GM19324 (cell line): ENCODE results near the gene HHIPL1.

ENCODE experiments used
- ATAC-seq: cut with Tn5 transposase; IDR thresholded peaks from one replicate; pipeline ENCODE4 v1.9.1; 2021; ENCODE audit warnings: mild to moderate bottlenecking, moderate library complexity; ENCODE audit not compliant: unreplicated experiment, low FRiP score

Gene HHIPL1

DNA sequence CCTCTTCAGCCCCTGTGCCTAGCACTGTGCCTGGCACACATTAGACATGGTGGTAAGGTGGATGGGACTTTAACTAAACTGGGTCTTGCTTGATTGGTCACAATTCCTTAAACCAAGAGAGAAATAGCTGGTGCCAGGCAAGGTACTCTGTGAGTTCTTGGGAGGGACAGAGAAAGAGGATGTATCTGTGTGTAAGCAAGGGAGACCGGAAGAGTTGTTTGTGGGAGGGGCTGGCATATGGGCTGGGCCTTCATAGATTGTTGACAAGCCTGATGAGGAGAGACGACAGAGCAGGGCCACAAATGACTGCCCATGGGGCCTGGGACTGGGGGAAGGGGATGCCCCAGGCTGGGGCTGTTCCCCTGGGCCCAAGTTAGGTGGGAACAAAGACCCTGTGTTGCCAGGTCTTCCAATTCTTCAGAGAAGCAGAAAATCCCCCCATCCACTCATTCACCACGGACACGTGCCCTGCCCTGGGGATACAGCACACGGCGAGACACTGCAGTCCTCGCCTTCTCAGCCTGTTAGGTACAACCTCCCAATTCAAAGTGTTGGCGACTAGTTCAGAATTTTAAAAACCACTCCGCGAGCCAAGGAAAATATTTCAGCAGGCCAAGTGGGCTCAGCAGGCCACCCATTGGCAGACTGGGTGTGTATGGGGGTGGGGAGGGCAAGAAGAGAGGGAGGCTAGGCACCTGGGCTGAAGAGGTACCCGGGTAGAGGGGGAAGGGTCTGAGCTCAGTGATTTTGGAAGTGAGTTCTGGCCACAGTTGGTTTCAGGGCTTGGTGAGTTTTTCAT is 27.8 kb downstream of the HHIPL1 start:
- peak; percentile 64 for ATAC-seq

- no peak for ATAC-seq
These were observed 28.6 kb downstream of the HHIPL1 start for GRCh38 chr14:99673305-99674063.

DNA sequence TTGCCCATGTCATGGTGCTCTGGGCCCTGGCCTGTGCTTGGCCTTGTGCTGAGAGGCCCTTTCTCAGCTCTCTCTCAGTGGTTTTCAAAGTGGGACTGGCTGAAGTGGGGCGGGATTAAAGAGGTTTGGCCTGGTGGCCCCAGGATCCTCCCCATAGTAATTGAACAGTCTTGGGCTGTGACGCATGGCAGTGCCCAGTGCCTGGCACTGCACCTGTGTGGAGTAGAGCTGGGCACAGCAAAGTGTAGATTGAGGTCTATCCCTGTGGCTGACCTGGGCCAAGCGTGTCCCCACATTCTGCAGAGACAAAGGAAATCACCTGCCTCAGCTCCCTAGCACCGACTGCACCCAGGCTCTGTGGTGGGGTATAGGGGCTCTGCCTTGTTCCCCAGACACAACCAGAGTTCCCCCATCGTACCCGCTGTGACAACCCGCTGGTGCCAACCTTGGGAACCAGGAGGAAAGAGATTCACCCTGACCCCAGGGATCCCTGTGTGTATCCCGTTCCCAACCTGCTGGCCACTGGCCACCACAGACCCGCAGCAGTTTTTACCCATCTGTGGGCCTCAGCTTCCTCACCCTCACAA is 29.2 kb downstream of the HHIPL1 start:
- no peak for ATAC-seq

DNA sequence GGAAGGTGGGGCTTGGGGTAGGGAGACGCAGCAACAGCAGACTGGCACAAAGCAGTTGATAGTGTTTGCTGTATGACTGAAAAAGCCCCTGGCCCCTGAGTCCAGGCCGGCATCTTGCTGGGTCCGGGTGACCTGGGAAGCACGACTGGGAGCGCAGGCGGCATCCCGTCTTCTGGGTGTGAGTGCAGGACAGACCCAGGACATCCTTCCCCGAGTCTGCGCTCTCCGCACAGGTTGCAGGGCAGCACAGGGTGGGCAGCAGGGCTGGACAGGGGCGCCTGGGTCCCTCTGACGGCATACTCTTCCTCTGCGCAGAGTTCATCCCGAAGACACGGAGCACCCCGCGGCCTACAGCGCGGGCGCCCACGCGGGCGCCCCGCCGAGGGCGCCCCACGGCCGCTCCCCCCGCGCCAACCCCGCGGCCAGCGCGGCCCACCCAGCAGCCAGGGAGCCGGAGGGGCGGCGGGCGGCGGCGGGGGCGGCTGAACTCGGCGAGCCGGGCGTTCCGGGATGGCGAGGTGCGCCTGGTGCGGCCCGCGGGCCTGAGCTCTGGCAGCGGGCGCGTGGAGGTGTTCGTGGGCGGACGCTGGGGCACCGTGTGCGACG is 29.9 kb downstream of the HHIPL1 start:
- ATAC-seq = no peak

GRCh38 chr14:99675382-99675835 is 30.5 kb downstream of the HHIPL1 start:
- no peak for ATAC-seq

GRCh38 chr14:99675951-99676350 is 31.0 kb downstream of the HHIPL1 start:
- ATAC-seq = no peak

- no peak for ATAC-seq
These were observed 31.7 kb downstream of the HHIPL1 start for GRCh38 chr14:99676657-99677056.

DNA sequence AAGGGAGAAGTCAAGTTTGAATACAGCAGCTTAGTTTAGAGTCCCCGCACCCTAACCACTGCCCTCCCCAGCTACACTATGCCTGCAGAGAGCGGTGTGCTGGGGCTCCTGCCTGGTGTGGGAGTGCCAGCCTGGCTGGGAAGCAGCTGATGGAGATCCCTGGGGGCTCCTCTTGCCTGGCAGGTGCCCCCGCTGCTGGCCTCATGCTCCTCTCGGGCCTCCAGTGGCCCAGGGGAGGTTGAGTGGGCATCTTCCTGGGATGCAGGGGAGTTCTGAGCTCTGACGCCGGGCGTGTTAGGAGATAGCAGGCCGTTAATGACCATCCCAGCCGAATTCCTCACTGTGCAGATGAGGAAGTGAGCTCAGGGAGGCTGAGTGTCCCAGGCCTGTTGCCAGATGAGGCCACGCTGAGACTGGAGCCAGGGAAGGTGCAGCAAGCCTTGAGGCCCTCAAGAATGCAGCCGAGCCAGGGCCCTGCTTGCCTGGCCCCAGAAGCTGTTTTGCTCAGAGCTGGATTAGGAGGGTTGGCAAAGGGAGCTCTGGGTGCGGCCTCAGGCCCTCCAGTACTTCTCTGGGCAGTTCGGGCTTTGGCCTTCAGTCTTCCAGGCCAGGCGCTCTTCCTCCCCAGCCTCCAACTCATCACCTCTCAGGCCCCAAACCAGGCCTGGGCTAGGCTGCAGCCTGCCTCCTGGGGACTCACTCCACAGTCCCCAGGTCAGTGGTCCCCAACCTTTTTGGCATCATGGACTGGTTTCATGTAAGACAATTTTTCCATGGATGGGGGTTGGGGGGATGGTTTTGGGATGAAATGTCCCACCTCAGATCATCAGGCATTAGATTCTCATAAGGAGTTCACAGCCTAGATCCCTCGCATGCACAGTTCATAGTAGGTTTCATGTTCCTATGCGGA is 32.6 kb downstream of the HHIPL1 start:
- no peak for ATAC-seq

DNA sequence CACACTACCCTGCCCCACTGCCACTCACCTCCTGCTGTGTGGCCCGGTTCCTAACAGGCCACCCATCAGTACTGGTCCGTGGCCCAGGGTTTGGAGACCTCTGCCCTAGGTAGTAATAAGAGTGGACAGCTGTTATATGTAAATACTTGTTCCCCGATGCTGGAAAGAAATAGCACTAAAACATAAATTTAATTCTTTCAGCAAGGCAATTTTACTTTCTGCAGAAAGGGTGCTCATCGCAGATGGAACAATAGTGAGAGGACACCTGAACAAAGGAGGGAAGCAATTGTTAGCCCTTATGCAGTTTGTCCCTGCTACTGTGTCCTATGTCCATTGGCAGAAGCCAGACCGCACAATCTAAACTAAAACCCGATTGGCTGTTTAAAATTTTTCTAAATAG is 33.3 kb downstream of the HHIPL1 start:
- no peak for ATAC-seq

DNA sequence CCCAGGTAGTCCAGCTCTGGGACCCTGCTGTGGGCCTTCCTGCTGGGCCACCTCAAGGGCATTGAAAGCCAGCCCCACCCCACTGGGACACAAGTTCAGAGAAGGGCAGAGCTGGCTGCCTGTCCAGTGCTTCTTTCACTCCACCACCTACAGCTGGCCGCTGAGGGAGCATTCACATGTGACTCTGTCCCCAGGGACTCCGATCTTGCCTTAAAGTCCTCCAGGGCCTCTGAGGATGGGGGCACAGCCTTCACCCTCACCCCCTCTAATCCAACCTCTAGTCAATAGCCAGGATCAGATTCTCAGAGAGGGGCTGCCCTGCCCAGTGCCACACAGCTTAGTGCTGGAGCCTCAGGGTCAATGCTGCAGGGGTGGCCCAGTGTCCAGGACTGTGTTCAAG is 34.2 kb downstream of the HHIPL1 start:
- no peak for ATAC-seq

DNA sequence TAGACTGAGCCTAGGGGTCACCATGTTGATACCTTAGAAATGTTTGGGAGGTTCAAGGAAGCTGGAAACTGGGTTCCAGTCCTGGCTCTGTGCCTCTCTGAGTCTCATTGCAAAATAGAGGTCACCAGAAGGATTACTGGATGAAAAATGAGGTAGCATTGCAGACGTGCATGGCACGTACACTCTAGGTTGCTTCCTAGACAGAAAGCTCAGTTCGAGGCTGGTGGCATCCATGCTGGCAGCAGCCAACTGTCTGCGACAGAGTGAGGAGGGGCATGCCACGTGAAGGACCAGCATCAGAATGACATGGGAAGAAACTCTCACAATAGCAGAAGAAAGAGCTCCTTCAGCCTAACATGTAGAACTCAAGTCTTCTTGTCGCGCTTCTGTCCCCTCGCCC is 34.6 kb downstream of the HHIPL1 start:
- ATAC-seq = no peak

DNA sequence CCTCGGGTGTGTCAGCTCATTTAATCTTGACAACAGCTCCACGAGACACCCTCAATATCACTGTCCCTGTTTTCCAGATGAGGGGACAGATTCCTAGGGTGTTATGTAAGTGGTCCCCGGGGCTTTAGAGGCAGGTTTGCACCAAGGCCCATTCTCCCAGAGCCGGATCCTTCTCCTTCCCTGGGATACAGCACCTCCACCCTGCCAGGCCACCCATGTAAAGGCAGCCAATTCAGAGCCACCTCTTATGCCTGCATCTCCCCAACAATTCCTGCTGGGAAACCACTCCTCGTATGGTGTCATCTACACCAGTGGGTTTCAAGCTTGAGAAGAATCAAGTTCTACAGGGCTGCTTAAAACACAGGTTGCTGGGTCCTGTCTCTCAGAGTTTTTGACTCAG is 35.1 kb downstream of the HHIPL1 start:
- no peak for ATAC-seq

GRCh38 chr14:99681101-99681831 is 36.3 kb downstream of the HHIPL1 start:
- ATAC-seq = no peak

- ATAC-seq = no peak
These were observed 36.9 kb downstream of the HHIPL1 start for GRCh38 chr14:99681832-99682148.

- peak; percentile 26 for ATAC-seq
These were observed 38.1 kb downstream of the HHIPL1 start for GRCh38 chr14:99682809-99683618.

DNA sequence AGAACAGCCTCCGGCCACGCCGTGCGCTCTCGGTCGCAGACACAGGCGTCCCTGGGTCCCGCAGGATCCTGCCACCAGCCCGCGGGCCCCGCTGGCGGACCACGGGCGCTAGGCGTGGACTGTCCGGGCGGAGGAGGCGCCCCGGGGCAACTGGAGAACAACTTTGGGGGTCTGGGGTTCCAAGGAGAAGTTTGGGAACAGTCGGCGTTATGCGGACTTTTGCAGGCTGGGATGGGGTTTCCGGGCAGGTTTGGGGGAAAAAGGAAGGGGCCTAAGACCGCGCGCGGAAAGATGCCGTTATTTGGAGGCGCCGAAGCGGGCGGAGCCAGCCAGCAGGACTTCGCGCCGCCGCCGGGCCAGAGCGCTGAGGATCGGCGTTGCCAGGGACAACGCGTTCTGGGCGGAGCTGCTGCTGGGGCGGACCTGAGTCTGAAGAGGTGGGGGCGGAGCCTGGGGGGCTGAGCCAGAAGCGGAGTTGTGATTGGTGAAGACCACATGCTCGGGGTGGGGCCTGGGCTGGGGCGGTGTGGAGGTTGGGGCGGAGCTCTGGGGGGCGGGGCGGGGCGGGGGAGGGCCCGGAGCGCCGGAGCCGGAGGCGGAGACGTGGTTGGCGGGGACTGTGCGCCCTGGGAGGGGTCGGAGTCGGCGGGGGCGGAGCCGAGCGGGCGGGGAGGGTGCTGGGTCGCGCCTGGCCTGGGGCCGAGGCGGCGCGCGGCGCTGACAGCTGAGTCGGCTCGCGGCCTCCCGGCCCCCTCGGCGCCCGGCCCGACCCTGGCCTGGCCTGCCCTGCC is 38.9 kb downstream of the HHIPL1 start, which contains the start of gene CYP46A1:
Gene CYP46A1, plus strand, starts transcription at position 680 of the 791 bp plus-strand sequence. CDS start 120 bp downstream, outside the sequence.
- ATAC-seq = peak; percentile 95

DNA sequence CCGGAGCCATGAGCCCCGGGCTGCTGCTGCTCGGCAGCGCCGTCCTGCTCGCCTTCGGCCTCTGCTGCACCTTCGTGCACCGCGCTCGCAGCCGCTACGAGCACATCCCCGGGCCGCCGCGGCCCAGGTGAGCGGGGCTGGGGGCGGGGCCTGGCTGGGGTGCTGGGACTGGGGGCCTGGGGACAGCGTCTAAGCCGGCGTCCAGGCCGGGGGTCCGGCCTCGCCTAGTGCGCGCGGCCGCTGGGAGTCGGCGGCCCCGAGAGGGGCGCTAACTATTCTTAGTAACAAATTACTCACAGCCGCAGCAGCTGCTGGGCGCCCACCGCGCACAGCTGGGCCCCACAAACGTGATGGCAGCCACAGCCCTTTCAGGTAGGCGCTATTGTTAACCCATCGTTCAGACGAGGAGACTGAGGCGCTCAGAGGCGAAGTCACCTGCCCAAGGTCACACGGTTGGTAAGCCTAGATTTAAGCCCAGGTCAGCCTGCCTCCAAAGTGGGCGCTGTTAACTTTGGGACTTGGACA is 39.5 kb downstream of the HHIPL1 start:
- no peak for ATAC-seq
